ENCODE results near the gene B3GALNT2.

Gene B3GALNT2

GRCh38 chr1:235407419-235407818 is 96.8 kb downstream of the B3GALNT2 start:
- TF ChIP-seq BHLHE40 (IDR thresholded peaks at IDR 0.05; ENCODE audit: borderline replicate concordance) (no peak), SP1 (IDR thresholded peaks at IDR 0.05) (no peak), TARDBP (IDR thresholded peaks at IDR 0.05) (no peak), LEF1 (IDR thresholded peaks at IDR 0.05; ENCODE audit: borderline replicate concordance) (no peak), ZNF384 (IDR thresholded peaks at IDR 0.05) (no peak), PKNOX1 (IDR thresholded peaks at IDR 0.05) (peak; percentile 92), FOXA1 (IDR thresholded peaks at IDR 0.05) (no peak), FOXM1 (IDR thresholded peaks at IDR 0.05; ENCODE audit: borderline replicate concordance) (no peak), CTBP1 (IDR thresholded peaks at IDR 0.05; ENCODE audit: borderline replicate concordance) (no peak)
- ChIA-PET CTCF (interaction anchor here (0.5 to 1.2 kb wide), 2 partner anchors 9 to 84 kb away, joined by 3 to 6 read pairs; no protein-coding TSS in a partner anchor), POLR2A (interaction anchor here (1.5 to 2.9 kb wide), 2 partner anchors 40 to 246 kb away, joined by 4 to 11 read pairs; partner anchors contain the start of genes RBM34 and TBCE)
- DNase-seq (ENCODE audit: extremely low spot score) = no peak

GRCh38 chr1:235404190-235404589 is 100.1 kb downstream of the B3GALNT2 start:
- CTCF ChIA-PET = interaction anchor here (0.5 kb wide), 1 partner anchor 12 kb away, joined by 3 read pairs; no protein-coding TSS in a partner anchor
- POLR2A ChIA-PET = interaction anchor here (2.0 kb wide), 1 partner anchor 37 kb away, joined by 6 read pairs; the partner anchor contains the start of gene TBCE
- TF ChIP-seq ZNF384 (IDR thresholded peaks at IDR 0.05) (no peak), FOXA1 (IDR thresholded peaks at IDR 0.05) (no peak), TARDBP (IDR thresholded peaks at IDR 0.05) (no peak), PKNOX1 (IDR thresholded peaks at IDR 0.05) (no peak), SUZ12 (IDR thresholded peaks at IDR 0.05) (no peak), ARNT (IDR thresholded peaks at IDR 0.05) (no peak)
- no peak for DNase-seq (ENCODE audit: extremely low spot score)

- POLR2A ChIA-PET = interaction anchor here (2.0 kb wide), 1 partner anchor 36 kb away, joined by 6 read pairs; the partner anchor contains the start of gene TBCE
These were observed 100.7 kb downstream of the B3GALNT2 start for GRCh38 chr1:235403593-235403992.

DNA sequence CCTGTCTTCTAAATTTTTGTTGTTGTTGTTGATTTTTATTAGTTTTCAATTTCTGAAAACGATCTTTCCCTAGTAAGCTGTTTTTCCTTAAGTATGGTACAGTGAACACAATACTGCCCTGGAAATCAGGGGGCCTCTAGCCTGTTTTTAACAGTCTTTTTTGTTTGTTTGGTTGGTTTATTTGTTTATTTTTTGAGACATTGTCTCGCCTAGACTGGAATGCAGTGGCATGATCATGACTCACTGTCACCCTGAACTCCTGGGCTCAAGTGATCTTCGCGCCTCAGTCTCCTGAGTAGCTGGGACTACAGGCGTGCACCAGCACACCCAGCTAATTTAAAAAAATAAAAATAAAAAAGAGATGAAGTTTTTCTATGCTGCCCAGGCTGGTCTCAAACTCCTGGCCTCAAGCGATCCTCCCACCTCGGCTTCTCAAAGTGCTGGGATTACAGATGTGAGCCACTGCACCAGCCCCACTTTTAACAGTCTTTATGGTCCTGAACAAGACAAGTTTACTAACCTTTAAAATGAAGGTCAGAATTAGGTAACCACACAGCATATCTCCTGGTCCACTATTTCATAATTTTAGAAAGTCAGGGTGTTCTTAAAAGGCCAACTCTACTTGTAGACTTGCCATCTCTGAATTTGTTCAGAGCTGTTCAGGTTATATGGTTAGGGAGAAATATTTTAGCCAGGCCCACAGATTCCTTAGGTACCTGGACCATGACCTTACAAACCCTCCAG is 101.6 kb downstream of the B3GALNT2 start:
- CTCF ChIA-PET = interaction anchor here (1.0 kb wide), 1 partner anchor 15 kb away, joined by 3 read pairs; no protein-coding TSS in a partner anchor

More at GRCh38 chr1:235403593-235403992, 100.7 kb downstream of the B3GALNT2 start:
- TF ChIP-seq FOXM1 (IDR thresholded peaks at IDR 0.05; ENCODE audit: borderline replicate concordance) (no peak), TARDBP (IDR thresholded peaks at IDR 0.05) (no peak), PKNOX1 (IDR thresholded peaks at IDR 0.05) (no peak), FOXA1 (IDR thresholded peaks at IDR 0.05) (no peak), HDGF (IDR thresholded peaks at IDR 0.05; ENCODE audit: borderline replicate concordance) (no peak), CTBP1 (IDR thresholded peaks at IDR 0.05; ENCODE audit: borderline replicate concordance) (no peak), ELF4 (IDR thresholded peaks at IDR 0.05) (no peak), SP1 (IDR thresholded peaks at IDR 0.05) (no peak), LEF1 (IDR thresholded peaks at IDR 0.05; ENCODE audit: borderline replicate concordance) (no peak), FOXK2 (IDR thresholded peaks at IDR 0.05) (no peak), BHLHE40 (IDR thresholded peaks at IDR 0.05; ENCODE audit: borderline replicate concordance) (no peak), ARNT (IDR thresholded peaks at IDR 0.05) (no peak), SUZ12 (IDR thresholded peaks at IDR 0.05) (no peak), NFRKB (IDR thresholded peaks at IDR 0.05) (no peak), ZNF384 (IDR thresholded peaks at IDR 0.05) (no peak)
- CTCF ChIA-PET = no interaction called here
- no peak for DNase-seq (ENCODE audit: extremely low spot score)

DNA sequence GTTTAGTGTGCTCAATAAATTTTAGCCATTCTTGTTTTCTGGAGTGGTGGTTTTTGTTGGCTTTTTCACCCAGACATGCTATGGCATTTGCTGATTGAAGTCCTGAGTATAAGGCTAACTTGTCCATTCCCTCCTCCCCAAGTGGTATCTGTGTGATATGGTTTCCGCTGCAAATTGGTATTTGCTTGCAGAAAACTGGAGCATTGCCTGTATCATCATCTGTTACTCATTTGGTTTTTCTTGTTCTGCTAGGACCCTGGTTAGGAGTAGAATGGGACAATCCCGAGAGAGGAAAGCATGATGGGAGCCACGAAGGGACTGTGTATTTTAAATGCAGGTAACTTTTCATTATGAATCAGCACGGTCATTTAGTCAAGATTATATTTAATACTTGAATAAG is 103.0 kb downstream of the B3GALNT2 start:
- TF ChIP-seq LEF1 (IDR thresholded peaks at IDR 0.05; ENCODE audit: borderline replicate concordance) = no peak
- no peak for TF ChIP-seq NFRKB (IDR thresholded peaks at IDR 0.05)
- TF ChIP-seq FOXK2 (IDR thresholded peaks at IDR 0.05) = no peak
- TF ChIP-seq ARNT (IDR thresholded peaks at IDR 0.05) = no peak
- TF ChIP-seq PKNOX1 (IDR thresholded peaks at IDR 0.05) = no peak
- TF ChIP-seq SUZ12 (IDR thresholded peaks at IDR 0.05) = no peak
- TF ChIP-seq ZNF384 (IDR thresholded peaks at IDR 0.05) = no peak
- TF ChIP-seq BHLHE40 (IDR thresholded peaks at IDR 0.05; ENCODE audit: borderline replicate concordance) = no peak
- TF ChIP-seq FOXM1 (IDR thresholded peaks at IDR 0.05; ENCODE audit: borderline replicate concordance) = no peak
- no peak for TF ChIP-seq FOXA1 (IDR thresholded peaks at IDR 0.05)
- no peak for TF ChIP-seq HDGF (IDR thresholded peaks at IDR 0.05; ENCODE audit: borderline replicate concordance)
- TF ChIP-seq CTBP1 (IDR thresholded peaks at IDR 0.05; ENCODE audit: borderline replicate concordance) = no peak
- TF ChIP-seq ELF4 (IDR thresholded peaks at IDR 0.05) = no peak
- no peak for TF ChIP-seq L3MBTL2 (conservative IDR thresholded peaks at IDR 0.05)
- TF ChIP-seq SP1 (IDR thresholded peaks at IDR 0.05) = no peak
- no peak for TF ChIP-seq TARDBP (IDR thresholded peaks at IDR 0.05)
- POLR2A ChIA-PET = no interaction called here
- CTCF ChIA-PET = no interaction called here
- no peak for DNase-seq (ENCODE audit: extremely low spot score)

More for the DNA sequence above, 101.6 kb downstream of the B3GALNT2 start:
- no peak for DNase-seq (ENCODE audit: extremely low spot score)
- POLR2A ChIA-PET = interaction anchor here (2.0 kb wide), 1 partner anchor 35 kb away, joined by 6 read pairs; the partner anchor contains the start of gene TBCE
- TF ChIP-seq PKNOX1 (IDR thresholded peaks at IDR 0.05) = peak; percentile 79
- no peak for TF ChIP-seq FOXK2 (IDR thresholded peaks at IDR 0.05)

Measured in HEK293T (cell line).